ENCODE results near the gene CCT5. TPM values are rescaled to one million over a fixed set of nuclear protein-coding genes. Genes with fewer than 3 reads are reported as not detected.
"Not testable (repeated sequence)": the region's sequence is repeated elsewhere in the genome, so short reads cannot be mapped to it uniquely, and the experiment has no call there.

Gene CCT5
- total RNA-seq, 3 donors from 2014 or later: 151 to 208 (median 180) TPM

DNA sequence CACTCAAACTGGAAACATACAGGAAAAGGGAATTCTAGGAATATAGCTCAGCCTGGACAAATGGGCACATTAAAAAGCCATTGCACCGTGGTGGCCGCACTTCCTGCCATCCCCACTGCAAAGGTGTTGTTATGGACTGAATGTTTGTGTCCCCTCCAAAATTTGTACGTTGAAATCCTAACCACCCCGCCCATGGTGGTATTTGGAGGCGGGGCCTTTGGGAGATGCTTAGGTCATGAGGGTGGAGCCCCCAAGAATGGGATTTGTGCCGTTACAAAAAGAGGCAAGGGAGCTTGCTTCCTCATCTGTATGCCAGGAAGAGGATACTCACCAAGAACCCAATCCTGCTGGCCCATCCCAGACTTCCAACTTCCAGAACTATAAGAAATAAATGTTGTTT is 58.8 kb downstream of the CCT5 start:
- Histone ChIP-seq H3K4me3 (no peak overlapping the region), H3K9me3 (no peaks in the 10 kb centered on the region), H3K27ac (no peak overlapping the region), H3K27me3 (no peaks in the 10 kb centered on the region), H3K36me3 (no peaks in the 10 kb centered on the region), H3K4me1 (no peaks in the 10 kb centered on the region)
- intact Hi-C loops (cut with DNase I; ENCODE audit: low total_unique reads): no loop called here
- no peak for TF ChIP-seq POLR2AphosphoS5 (IDR thresholded peaks at IDR 0.05)
- TF ChIP-seq, protein P1, sequence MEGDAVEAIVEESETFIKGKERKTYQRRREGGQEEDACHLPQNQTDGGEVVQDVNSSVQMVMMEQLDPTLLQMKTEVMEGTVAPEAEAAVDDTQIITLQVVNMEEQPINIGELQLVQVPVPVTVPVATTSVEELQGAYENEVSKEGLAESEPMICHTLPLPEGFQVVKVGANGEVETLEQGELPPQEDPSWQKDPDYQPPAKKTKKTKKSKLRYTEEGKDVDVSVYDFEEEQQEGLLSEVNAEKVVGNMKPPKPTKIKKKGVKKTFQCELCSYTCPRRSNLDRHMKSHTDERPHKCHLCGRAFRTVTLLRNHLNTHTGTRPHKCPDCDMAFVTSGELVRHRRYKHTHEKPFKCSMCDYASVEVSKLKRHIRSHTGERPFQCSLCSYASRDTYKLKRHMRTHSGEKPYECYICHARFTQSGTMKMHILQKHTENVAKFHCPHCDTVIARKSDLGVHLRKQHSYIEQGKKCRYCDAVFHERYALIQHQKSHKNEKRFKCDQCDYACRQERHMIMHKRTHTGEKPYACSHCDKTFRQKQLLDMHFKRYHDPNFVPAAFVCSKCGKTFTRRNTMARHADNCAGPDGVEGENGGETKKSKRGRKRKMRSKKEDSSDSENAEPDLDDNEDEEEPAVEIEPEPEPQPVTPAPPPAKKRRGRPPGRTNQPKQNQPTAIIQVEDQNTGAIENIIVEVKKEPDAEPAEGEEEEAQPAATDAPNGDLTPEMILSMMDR (IDR thresholded peaks at IDR 0.05): no peak
- no peak for TF ChIP-seq POLR2A (IDR thresholded peaks at IDR 0.05)
- DNase-seq (ENCODE audit: low spot score in 2 of 2): no peak

DNA sequence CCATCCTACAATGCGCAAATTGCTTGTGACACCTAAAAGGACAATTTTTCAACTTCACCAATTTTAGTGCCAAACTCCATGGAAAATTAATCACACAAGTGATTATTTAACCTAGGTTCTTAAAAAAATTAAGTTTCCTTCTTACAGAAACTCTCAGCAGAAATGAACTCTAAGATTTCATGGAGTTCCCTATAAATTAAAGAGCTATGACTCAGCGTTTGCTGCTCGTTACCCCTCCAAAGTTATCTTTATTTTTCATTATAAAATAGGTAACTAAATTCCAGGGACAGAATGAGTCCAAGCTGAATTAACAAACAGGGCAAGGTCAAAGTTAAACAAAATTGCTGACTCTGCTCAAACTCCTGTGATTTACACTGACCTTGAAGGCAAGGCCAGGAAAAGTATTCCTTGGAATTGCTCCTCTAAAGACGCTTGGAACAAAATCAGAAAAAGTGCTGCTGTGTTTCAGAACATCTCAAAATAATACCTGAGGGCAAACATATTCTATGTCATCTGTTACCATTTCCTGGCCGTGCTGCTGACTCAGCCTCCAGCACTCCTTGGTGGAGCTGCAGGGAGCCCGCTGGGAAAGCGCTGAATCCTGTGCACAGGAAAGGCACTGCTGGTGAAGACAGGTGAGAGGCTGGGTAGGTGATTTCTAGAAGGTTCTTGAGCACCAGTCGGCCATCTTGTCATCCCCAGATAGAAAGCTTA is 60.1 kb downstream of the CCT5 start:
- Histone ChIP-seq H3K36me3 (no peaks in the 10 kb centered on the region), H3K4me1 (no peaks in the 10 kb centered on the region), H3K4me3 (no peak overlapping the region), H3K27me3 (no peaks in the 10 kb centered on the region), H3K27ac (no peak overlapping the region), H3K9me3 (no peaks in the 10 kb centered on the region)
- DNase-seq (ENCODE audit: low spot score in 2 of 2): peak in 1 of 2 donors; percentile 63
- intact Hi-C loops (cut with DNase I; ENCODE audit: low total_unique reads): loop anchor here (10.0 kb wide), 1 partner anchor 955 kb away; no protein-coding TSS in a partner anchor
- TF ChIP-seq POLR2A (IDR thresholded peaks at IDR 0.05): no peak
- TF ChIP-seq, protein P1 (IDR thresholded peaks at IDR 0.05): no peak
- no peak for TF ChIP-seq POLR2AphosphoS5 (IDR thresholded peaks at IDR 0.05)

DNA sequence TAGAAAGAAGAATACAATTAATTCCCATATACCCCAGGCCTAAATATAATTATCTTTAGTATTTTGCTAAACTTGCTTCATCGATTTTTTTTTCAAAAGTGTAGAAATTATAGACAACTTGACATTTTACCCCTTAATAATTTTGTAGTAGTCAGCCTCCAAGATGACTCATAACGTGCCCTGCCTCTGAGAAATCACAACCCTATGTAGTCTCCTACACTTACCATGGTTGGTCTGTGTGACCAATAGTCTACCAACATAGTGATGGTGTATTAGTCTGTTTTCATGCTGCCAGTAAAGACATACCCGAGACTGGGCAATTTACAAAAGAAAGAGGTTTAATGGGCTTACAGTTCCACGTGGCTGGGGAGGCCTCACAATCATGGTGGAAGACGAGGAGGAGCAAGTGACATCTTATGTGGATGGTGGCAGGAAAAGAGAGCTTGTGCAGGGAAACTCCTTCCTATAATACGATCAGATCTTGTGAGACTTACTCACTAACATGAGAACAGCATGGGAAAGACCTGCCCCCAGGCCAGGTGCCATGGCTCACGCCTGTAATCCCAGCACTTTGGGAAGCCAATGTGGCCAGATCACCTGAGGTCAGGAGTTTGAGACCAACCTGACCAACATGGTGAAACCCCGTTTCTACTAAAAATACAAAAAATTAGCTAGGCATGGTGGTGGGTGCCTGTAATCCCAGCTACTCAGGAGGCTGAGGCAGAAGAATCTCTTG is 60.9 kb downstream of the CCT5 start:
- not testable (repeated sequence) for H3K27me3 ChIP-seq, H3K4me3 ChIP-seq

DNA sequence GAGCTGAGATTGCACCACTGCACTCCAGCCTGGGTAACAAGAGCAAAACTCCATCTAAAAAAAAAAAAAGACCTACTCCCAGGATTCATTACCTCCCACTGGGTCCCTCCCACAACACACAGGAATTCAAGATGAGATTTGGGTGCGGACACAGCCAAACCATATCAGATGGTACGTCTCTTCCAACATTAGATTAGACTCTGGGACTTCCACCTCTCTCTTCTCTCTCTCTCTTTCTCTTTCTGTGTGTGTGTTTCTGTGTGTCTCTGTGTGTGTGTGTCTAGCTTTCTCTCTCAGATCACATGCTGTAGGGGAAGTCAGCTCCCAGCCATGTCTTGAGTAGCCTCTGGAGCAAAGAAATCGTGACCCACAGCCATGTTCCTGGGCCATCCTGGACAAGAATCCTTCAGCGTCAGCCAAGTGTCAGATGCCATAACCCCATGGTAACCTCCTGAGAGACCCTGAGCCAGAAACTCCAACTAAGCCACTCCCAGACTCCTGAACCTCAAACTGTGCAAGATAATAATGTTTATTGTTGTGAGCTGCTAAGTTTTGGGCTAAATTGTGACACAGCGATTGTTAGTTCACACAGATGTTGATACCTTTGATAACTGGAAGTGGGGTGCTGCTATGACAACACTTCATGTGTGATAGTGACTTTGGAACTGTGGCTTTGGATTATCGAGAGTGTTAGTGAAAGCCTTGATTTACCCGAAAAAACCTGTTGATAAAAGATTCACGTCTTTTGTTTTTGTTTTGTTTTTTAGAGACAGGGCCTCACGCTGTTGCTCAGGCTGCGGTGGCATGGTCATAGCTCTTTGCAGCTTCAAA is 61.7 kb downstream of the CCT5 start:
- H3K27ac ChIP-seq: no peak overlapping the region
- no peak for DNase-seq (ENCODE audit: low spot score in 2 of 2)
- no peaks in the 10 kb centered on the region for H3K27me3 ChIP-seq
- intact Hi-C loops (cut with DNase I; ENCODE audit: low total_unique reads): loop anchor here (10.0 kb wide), 1 partner anchor 953 kb away; no protein-coding TSS in a partner anchor
- no peak for TF ChIP-seq POLR2AphosphoS5 (IDR thresholded peaks at IDR 0.05)
- TF ChIP-seq, protein P1 (IDR thresholded peaks at IDR 0.05): no peak
- TF ChIP-seq POLR2A (IDR thresholded peaks at IDR 0.05): no peak
- H3K4me3 ChIP-seq: no peak overlapping the region
- no peaks in the 10 kb centered on the region for H3K4me1 ChIP-seq
- H3K9me3 ChIP-seq: no peaks in the 10 kb centered on the region
- H3K36me3 ChIP-seq: no peaks in the 10 kb centered on the region

More for the DNA sequence above, 60.9 kb downstream of the CCT5 start:
- not testable (repeated sequence) for H3K36me3 ChIP-seq; H3K27ac ChIP-seq; H3K4me1 ChIP-seq; H3K9me3 ChIP-seq; DNase-seq (ENCODE audit: low spot score in 2 of 2)
- intact Hi-C loops (cut with DNase I; ENCODE audit: low total_unique reads): loop anchor here (10.0 kb wide), 1 partner anchor 954 kb away; no protein-coding TSS in a partner anchor

DNA sequence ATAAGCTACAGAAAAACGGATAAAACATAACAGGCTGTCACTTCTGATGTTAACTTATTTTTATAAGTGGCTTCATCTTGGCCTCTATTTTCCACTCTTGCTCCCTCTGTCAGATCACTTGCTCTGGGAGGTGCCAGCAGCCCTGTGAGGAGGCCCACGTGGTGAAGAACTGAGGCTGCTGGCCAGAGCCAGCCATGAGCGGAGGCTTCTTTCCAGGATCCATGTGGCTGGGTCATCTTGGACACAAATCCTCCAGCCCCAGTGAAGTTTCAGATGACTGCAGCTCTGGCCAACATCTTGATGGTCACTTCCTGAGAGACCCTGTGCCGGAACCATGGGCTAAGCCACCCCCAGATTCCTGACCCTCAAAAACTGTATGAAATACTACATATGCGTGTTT is 65.1 kb downstream of the CCT5 start:
- Histone ChIP-seq H3K4me1 (no peaks in the 10 kb centered on the region), H3K27me3 (no peaks in the 10 kb centered on the region), H3K27ac (no peak overlapping the region), H3K9me3 (no peaks in the 10 kb centered on the region), H3K36me3 (no peaks in the 10 kb centered on the region), H3K4me3 (no peak overlapping the region)
- DNase-seq (ENCODE audit: low spot score in 2 of 2): no peak
- TF ChIP-seq POLR2AphosphoS5 (IDR thresholded peaks at IDR 0.05): no peak
- TF ChIP-seq, protein P1 (IDR thresholded peaks at IDR 0.05): no peak
- TF ChIP-seq POLR2A (IDR thresholded peaks at IDR 0.05): no peak
- intact Hi-C loops (cut with DNase I; ENCODE audit: low total_unique reads): loop anchor here (10.0 kb wide), 1 partner anchor 950 kb away; no protein-coding TSS in a partner anchor
